GM19467 (cell line): ENCODE data around the gene LAYN.

Experiments
- ATAC-seq: cut with Tn5 transposase; IDR thresholded peaks from one replicate; pipeline ENCODE4 v1.9.1; 2021; ENCODE audit warnings: mild to moderate bottlenecking, moderate library complexity; ENCODE audit not compliant: unreplicated experiment

LAYN gene

DNA sequence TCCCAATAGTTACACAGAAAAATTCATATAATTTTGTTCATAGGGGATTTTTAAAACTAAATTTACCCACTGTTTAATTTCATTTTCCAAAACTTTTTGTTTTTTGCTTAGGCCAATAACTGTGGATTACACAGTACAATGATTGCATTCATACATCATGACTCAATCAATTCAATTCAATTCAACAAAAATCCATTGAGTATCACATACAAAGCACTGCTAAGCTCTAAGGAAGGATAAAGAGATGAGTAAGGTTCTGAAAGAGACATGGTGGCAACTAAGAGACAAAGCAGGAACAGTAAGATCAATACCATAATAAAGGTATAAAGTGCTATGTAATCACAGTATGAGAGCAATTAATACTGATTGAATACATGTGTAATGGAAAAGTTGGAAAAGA is 9.4 kb upstream of the LAYN start:
- no peak for ATAC-seq

DNA sequence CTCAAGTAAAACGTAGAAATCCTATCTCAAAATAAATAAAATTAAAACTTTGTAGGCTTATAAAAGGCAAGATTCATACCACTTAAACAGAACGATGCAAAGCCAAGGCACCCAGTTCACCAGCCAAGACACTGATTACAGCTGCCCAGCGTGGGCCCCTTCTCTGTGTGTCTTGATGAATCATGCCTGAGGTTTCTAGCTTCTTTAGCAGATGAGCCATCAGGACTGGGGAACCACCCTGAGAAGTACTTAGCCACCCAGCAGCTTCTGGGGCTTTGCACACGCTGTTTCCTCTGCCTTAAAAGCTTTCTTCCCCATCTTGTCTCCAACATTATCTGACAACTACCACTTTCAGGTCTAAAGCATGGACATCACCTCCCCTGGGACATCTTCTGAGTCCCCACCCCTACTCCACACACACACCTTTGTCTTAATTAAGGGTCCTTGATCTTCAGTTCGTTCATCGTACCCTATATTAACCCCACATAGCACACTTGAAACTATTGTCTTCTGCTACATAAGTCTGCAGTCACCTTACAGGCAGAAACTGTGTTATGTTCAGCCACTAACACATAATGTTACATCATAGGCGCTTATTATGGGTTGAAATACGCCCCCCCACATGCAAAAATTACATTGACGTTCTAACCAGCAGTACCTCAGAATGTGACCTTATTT is 8.7 kb upstream of the LAYN start:
- no peak for ATAC-seq

DNA sequence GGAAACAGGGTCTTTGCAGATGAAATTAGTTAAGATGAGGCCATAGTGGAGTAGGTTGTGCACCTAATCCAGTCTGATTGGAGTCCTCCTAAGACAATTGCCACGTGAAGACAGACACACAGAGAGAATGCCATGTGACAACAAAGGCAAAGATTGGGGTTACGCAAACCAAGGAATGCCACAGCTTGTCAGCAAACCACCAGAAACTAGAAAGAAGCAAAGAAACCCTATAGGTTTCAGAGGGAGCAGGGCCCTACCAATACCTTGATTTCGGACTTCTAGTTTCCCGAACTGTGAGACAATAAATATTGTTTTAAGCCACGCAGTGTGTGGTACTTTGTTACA is 8.2 kb upstream of the LAYN start:
- no peak for ATAC-seq

DNA sequence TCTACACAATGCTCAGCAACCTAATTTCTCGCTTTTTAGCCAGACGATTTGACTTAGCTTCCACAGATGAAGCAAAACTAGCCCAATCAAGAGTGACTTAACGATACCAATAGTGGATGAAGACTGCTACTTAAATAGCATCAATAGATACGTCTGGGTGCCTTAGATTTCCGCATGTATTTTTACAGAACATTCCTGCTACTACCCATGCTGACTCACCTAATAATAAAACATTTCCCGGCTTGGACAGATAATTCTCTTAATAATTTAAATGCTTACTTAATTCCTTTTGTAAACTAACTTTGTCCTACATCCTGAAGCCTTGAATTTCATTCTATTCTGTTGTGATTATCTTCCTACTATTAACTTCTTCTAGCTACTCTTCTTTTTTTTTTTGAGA is 5.2 kb upstream of the LAYN start:
- no peak for ATAC-seq

DNA sequence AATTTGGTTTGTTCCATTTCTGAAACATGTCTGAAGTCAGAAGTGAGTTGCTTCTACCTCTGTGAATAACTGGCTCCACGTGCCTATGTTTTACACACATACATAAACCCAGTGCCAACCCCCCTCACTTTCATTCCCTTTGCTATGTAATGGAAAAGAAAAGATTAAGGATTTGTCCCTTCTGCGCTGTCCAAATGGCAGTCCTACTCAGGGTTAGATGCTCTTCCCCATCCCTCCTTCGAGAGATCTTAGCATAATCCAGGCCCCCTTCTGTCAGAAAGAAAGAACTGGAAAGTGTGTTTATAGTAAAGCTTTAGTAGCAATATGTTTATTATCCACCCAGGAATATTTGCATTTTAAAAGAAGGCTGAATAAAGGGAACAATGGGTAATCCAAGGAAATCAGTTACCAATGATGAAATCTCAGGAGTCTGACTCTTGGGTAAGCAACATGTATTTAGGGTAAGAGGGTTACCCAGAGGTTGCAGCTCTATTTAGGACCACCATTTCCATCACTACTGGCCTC is 3.1 kb upstream of the LAYN start:
- no peak for ATAC-seq

DNA sequence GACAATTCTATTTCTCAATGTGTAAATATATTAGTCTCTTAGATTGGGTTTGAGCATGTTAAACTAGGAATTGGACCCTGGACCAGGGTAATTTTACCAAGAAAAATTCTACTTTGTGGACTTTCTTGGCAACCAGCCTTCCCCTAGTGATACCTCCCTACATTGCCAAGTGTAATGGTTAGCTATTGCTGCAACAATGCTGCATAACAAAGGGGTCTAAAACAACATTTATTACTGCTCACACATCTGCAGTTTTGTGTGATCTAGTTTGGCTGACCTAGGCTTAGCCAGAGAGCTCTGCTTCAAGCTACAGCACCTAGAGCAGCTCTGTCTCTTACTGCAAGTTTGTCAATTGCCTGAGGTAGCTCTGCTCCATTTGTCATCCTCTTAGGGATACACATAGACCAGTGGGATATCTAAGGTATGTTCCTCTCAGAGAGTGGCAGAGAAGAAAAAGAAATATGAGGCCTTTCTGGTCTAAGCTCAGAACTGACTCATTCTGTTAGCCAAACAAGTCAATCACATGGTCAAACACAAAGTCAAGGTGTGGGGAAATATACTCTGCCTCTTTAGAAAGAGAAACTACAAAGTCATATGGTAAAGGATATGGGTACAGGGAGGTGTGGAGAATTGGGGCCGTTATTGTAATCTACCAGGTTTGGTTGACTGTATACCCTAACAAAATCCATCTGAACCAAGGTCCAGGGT is 2.0 kb upstream of the LAYN start:
- no peak for ATAC-seq

- ATAC-seq: no peak
Observed at GRCh38 chr11:111539426-111540113, 950 bp upstream of the LAYN start.

- ATAC-seq: no peak
Observed at GRCh38 chr11:111540937-111541253, 375 bp downstream of the LAYN start.

DNA sequence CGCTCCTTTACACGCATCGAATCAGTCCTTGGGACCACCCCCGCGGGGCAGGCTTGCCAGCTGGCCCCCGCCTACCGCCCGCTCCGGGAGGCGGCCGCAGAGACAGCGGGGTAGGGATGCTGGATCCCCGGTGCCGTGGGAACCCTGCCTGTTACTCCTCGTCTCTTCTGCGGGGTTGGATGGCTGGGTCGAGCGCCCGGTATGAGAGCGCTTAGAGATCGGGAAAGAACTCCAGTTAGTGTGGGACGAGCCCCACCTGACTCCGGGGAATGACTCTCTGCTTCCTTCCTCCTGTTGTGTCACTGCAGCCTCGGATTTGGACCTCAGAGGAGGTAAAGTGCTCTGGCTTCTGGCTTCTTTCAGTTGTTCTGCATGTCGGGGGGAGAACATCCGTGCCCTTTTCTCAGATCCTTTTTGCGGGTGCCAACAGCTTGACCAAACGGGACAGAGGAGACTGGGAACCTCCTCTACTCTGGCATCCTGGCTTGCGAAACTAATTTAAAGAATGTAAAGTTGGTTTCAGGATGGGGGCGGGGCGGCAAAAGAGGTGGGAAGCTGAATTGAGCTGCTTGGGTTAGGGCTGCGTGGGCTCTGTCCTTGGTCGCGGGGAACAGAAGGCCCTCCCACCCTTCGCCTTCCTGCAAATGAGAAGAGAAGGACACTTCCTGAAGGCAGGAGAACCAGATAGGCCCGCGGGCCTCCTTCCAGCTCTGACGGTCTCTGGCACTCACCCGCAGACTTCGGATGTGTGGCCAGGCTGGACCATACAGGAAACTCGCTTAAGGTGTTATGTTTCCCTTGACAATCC is 938 bp downstream of the LAYN start:
- ATAC-seq: no peak

- no peak for ATAC-seq
Observed at GRCh38 chr11:111542606-111543275, 2.2 kb downstream of the LAYN start.

- no peak for ATAC-seq
Observed at GRCh38 chr11:111548525-111548924, 8.0 kb downstream of the LAYN start.

GRCh38 chr11:111549196-111549868 is 8.8 kb downstream of the LAYN start:
- no peak for ATAC-seq

DNA sequence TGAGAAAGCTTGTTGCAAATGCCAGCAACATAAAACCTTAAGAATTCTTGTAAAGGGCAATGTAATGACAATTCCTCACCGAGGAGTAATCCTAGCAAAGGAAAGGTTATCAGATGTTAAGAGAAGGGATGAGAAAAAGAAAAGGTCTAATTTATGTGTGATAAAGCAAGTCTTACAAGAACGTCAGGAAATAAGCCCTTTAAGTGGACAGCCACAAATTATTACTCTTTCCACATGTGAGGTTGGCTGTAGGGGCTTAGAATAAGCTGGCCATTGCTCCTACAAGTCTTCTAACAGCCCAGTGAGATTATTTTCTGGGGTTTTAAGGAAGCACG is 9.3 kb downstream of the LAYN start:
- ATAC-seq: no peak

- ATAC-seq: no peak
Observed at GRCh38 chr11:111550258-111550657, 9.7 kb downstream of the LAYN start.

- no peak for ATAC-seq
Observed at GRCh38 chr11:111554532-111554931, 14.0 kb downstream of the LAYN start.

DNA sequence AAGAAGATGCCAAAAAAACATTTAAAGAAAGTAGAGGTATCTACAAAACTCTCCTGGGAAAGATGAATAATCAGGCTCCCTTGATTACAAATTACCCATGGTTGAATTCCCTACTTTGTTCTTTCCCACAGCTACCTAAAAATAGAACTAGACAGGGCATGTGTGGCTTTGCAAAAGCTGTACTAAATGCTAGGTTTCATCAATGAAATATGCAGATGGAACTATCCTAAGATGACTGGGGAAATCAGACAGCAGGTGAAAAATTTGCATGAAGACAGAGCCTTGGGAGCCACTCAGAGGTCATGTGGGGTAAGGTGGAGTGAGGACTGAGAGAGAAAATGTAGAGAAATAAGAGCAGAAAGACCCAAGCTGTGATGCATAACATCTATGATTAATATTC is 14.7 kb downstream of the LAYN start:
- no peak for ATAC-seq

GRCh38 chr11:111557425-111558111 is 17.0 kb downstream of the LAYN start:
- no peak for ATAC-seq

DNA sequence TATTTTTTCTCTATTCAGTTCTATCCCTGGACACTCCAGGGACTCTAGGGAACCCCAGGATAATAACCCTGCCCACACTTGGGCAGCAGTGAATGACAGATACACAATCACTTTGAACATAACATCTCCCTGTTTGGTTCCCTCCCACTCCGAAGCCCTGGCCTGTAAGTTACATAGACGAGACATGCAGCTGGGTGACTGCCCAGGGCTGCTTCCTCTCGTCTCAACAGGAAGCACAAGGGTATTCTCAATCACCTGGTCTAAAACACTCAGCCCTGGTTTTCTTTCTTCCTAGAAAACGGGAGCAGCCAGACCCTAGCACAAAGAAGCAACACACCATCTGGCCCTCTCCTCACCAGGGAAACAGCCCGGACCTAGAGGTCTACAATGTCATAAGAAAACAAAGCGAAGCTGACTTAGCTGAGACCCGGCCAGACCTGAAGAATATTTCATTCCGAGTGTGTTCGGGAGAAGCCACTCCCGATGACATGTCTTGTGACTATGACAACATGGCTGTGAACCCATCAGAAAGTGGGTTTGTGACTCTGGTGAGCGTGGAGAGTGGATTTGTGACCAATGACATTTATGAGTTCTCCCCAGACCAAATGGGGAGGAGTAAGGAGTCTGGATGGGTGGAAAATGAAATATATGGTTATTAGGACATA is 19.4 kb downstream of the LAYN start:
- ATAC-seq: no peak

- no peak for ATAC-seq
Observed at GRCh38 chr11:111560800-111561199, 20.3 kb downstream of the LAYN start.
